K562 (cell line): ENCODE measurements around the gene GJB6. TPM values are rescaled to one million over a fixed set of nuclear protein-coding genes. Genes with fewer than 3 reads are reported as not detected.
A peak's percentile ranks its signal among the peaks of the same experiment; 100 is the strongest.

ENCODE experiments used
- ATAC-seq: fragments of 200-7000 bp; cut with Tn5 transposase; 3 replicates; pipeline ENCODE4 v1.9.1; 2020; ENCODE audit warnings: moderate library complexity
- BruUV-seq: library from RNA; stranded (reverse); fragments of 400-500 nt; replicated peaks from 2 replicates; lab custom pipeline; 2021; lab: Mats Ljungman, UMichigan
- CTCF ChIA-PET: fragments of 300-600 bp; formaldehyde crosslinking; extraction: SDS; loops from one replicate; lab custom pipeline; 2021; ENCODE audit warnings: low intra/inter-chr PET ratio; lab: Yijun Ruan, JAX
- POLR2A ChIA-PET: fragments of 300-600, 350-650 bp; sonication (Branson Sonifier 250); formaldehyde crosslinking; extraction: SDS; loops from one replicate; lab custom pipeline; 2021; ENCODE audit warnings: antibody characterized with exemption, inconsistent platforms; lab: Yijun Ruan, JAX
- DNase-seq, 4 experiments: peaks; one replicate each; pipeline versions ENCODE4 v3.0.0 to v3.0.0-alpha.2; 2011 to 2018; ENCODE audit warnings: low spot score in 3 of 4, mixed read lengths in 3 of 4; ENCODE audit errors: extremely low read depth in 1 of 4
- FAIRE-seq: peaks from 2 replicates; lab custom pipeline; 2011; peaks lifted over from hg19 to GRCh38; lab: Jason Lieb, UNC
- H2AFZ ChIP-seq: 2 replicates; pipeline ENCODE4 v1.6.0; 2011; ENCODE audit warnings: low read depth, low read length, control low read depth, inconsistent platforms
- H3K27ac ChIP-seq: fragments of 200-600 bp; 3 replicates; pipeline ENCODE4 v1.8.0; 2011; ENCODE audit warnings: low read depth, mild to moderate bottlenecking, control low read depth, inconsistent platforms, low read length, moderate library complexity, mixed read lengths; ENCODE audit errors: extremely low read depth
- H3K27me3 ChIP-seq, 2 experiments: fragments of 300-600 bp in 1 of 2; 2 replicates in 1 of 2; 3 replicates in 1 of 2; pipeline versions ENCODE4 v1.6.0 to v1.8.0; 2011; ENCODE audit warnings: inconsistent platforms in 2 of 2, low read length in 2 of 2, mild to moderate bottlenecking in 1 of 2, mixed read lengths in 1 of 2, moderate library complexity in 1 of 2; ENCODE audit not compliant: control insufficient read depth in 2 of 2, insufficient read depth in 2 of 2
- H3K36me3 ChIP-seq: fragments of 300-600 bp; 3 replicates; pipeline ENCODE4 v1.8.0; 2011; ENCODE audit warnings: mild to moderate bottlenecking, low read length, inconsistent platforms; ENCODE audit not compliant: control insufficient read depth, insufficient read depth
- H3K4me1 ChIP-seq, 2 experiments: fragments of 200-600 bp in 1 of 2; replicated peaks in 1 of 2; 2 replicates in 1 of 2; 3 replicates in 1 of 2; pipeline versions ENCODE4 v1.5.1 to v1.8.0; 2011; ENCODE audit warnings: inconsistent platforms in 2 of 2, low read length in 2 of 2, mild to moderate bottlenecking in 1 of 2, mixed read lengths in 1 of 2, moderate library complexity in 1 of 2; ENCODE audit not compliant: control insufficient read depth in 2 of 2, insufficient read depth in 2 of 2
- H3K4me2 ChIP-seq: 2 replicates; pipeline ENCODE4 v1.6.1; 2011; ENCODE audit warnings: low read length, control low read depth, inconsistent platforms, mixed read lengths; ENCODE audit not compliant: insufficient read depth
- H3K4me3 ChIP-seq: fragments of 200-600 bp; sonication (generic), shearing (Covaris generic); 2 replicates; pipeline ENCODE4 v1.5.1; 2016; ENCODE audit warnings: control low read depth, inconsistent platforms
- H3K79me2 ChIP-seq: fragments of 200-600 bp; 3 replicates; pipeline ENCODE4 v1.8.0; 2011; ENCODE audit warnings: low read length, inconsistent platforms; ENCODE audit not compliant: control insufficient read depth, insufficient read depth
- H3K9ac ChIP-seq, 2 experiments: 2 replicates each; pipeline versions ENCODE4 v1.6.0 to v1.6.1; 2011; ENCODE audit warnings: low read depth in 2 of 2, low read length in 2 of 2, control low read depth in 1 of 2, inconsistent platforms in 1 of 2, mild to moderate bottlenecking in 1 of 2, mixed read lengths in 1 of 2; ENCODE audit not compliant: insufficient read depth in 1 of 2
- H3K9me1 ChIP-seq: one replicate; pipeline ENCODE4 v1.6.0; 2011; ENCODE audit warnings: inconsistent platforms, mild to moderate bottlenecking, low read length, moderate library complexity; ENCODE audit not compliant: control insufficient read depth, insufficient read depth
- H3K9me3 ChIP-seq: replicated peaks from 2 replicates; pipeline ENCODE4 v1.5.1; 2011; ENCODE audit warnings: low read depth, low read length, inconsistent platforms; ENCODE audit not compliant: control insufficient read depth, insufficient read depth
- H4K20me1 ChIP-seq: replicated peaks from 2 replicates; pipeline ENCODE4 v1.6.1; 2011; ENCODE audit warnings: low read length, inconsistent platforms, mixed read lengths; ENCODE audit not compliant: control insufficient read depth, insufficient read depth
- CTCF ChIP-seq, 3 experiments: IDR thresholded peaks in 2 of 3; conservative IDR thresholded peaks in 1 of 3; 2 replicates each; pipeline ENCODE4 v1.5.1; 2011 to 2012; ENCODE audit warnings: low read length in 3 of 3, mild to moderate bottlenecking in 3 of 3, control low read depth in 2 of 3, improper control_type of control experiment in 1 of 3, inconsistent platforms in 1 of 3, low read depth in 1 of 3, mixed read lengths in 1 of 3, moderate library complexity in 1 of 3; ENCODE audit not compliant: insufficient read depth in 2 of 3
- FOXP4 ChIP-seq: sonication (generic); formaldehyde crosslinking; IDR thresholded peaks from 2 replicates; pipeline ENCODE4 v1.8.0; 2022; ENCODE audit warnings: mild to moderate bottlenecking, missing genetic modification reagents, borderline replicate concordance
- MXD1 ChIP-seq: fragments of 250-450 bp; sonication (Bioruptor Pico); IDR thresholded peaks from 2 replicates; pipeline ENCODE4 v1.8.0; 2021; ENCODE audit warnings: borderline replicate concordance, mild to moderate bottlenecking, moderate library complexity; ENCODE audit not compliant: poor library complexity, severe bottlenecking
- RAD21 ChIP-seq, 2 experiments: fragments of 250-450 bp in 1 of 2; fragments of 450-650 bp in 1 of 2; sonication (Bioruptor Pico) in 1 of 2; formaldehyde crosslinking in 1 of 2; IDR thresholded peaks in 1 of 2; conservative IDR thresholded peaks in 1 of 2; 2 replicates each; pipeline versions ENCODE4 v1.4.0 to v1.8.0; 2020 to 2022; ENCODE audit warnings: mild to moderate bottlenecking in 2 of 2, moderate library complexity in 1 of 2
- SAFB2 ChIP-seq: fragments of 200-400 bp; formaldehyde crosslinking; IDR thresholded peaks from 2 replicates; pipeline ENCODE4 v1.6.1; 2018; ENCODE audit warnings: borderline replicate concordance, low read length, low read depth, moderate library complexity; ENCODE audit not compliant: severe bottlenecking
- SMC3 ChIP-seq: conservative IDR thresholded peaks from 2 replicates; pipeline ENCODE4 v1.6.1; 2011; ENCODE audit warnings: low read depth, low read length, improper control_type of control experiment; ENCODE audit not compliant: insufficient read depth
- TCF3 ChIP-seq: sonication (generic); formaldehyde crosslinking; IDR thresholded peaks from 2 replicates; pipeline ENCODE4 v1.4.0; 2020; ENCODE audit warnings: mild to moderate bottlenecking, missing genetic modification reagents
- ZEB2 ChIP-seq: fragments of 450-650 bp; IDR thresholded peaks from 2 replicates; pipeline ENCODE4 v1.6.1; 2016
- WGBS: fragments of 100-300 bp; shearing (Covaris generic); methylation state at CpG from one replicate; pipeline ENCODE4 v1.1.6; 2016; ENCODE audit warnings: low coverage, mixed read lengths; ENCODE audit not compliant: insufficient coverage; ENCODE audit errors: missing lambda C conversion rate; 5-methylcytosine and 5-hydroxymethylcytosine counted together
- in situ Hi-C: fragments of 300-500 bp; cut with MboI; formaldehyde crosslinking; loops from 4 replicates; pipeline ENCODE4 v1.15.0; 2018; ENCODE audit warnings: inconsistent platforms, mixed read lengths
- intact Hi-C: fragments of 100-400 bp; cut with micrococcal nuclease; formaldehyde crosslinking; loops from 2 replicates; pipeline ENCODE4 v1.14.2; 2022
- polyA plus RNA-seq, 8 experiments: library from polyadenylated mRNA; depleted of rRNA in 4 of 8; stranded (reverse) in 5 of 8; unstranded in 3 of 8; fragments of >200 nt; fragmentation: Nextera tagmentation in 2 of 8; fragmentation: Illumina TruSeq in 1 of 8; extraction: Ambion mirVana in 2 of 8; extraction: Trizol in 1 of 8; gene quantifications; 2 replicates each; pipeline versions ENCODE4 v1.2.1 to v1.2.3, GENCODE V29; 2011 to 2014; ENCODE audit warnings: inconsistent platforms in 1 of 8, missing spikeins in 1 of 8
- total RNA-seq, 7 experiments: library from RNA; depleted of rRNA in 6 of 7; stranded (reverse); fragments of >200 nt in 6 of 7; fragmentation: Illumina TruSeq in 2 of 7; extraction: Trizol in 2 of 7; gene quantifications; 2 replicates each; pipeline versions ENCODE4 v1.2.1 to v1.2.3, GENCODE V29; 2011 to 2021; ENCODE audit warnings: low replicate concordance in 1 of 7

GJB6 gene
- total and polyA plus RNA-seq, 9 of the 15 experiments (the other 6 are each of a cell fraction or from before 2014, with no cell fraction given), result not detected

- TF ChIP-seq TCF3 (CRISPR knock-in tag) (no peak), SAFB2 (no peak)
Measured at GRCh38 chr13:20185366-20186056, 46.6 kb downstream of the GJB6 start (continued).

- peak; percentile 88 for ATAC-seq
- peak; percentile 51 to 64 (median 58) for DNase-seq
- TF ChIP-seq CTCF (IDR thresholded peaks at IDR 0.05 in 2 of 3, conservative IDR thresholded peaks at IDR 0.05 in 1 of 3; ENCODE audit: insufficient read depth in 2 of 3, low read depth in 1 of 3, low read length in 3 of 3) (peak; percentile 58 to 74 (median 64)), RAD21 (CRISPR knock-in tag; conservative IDR thresholded peaks at IDR 0.05 in 1 of 2, IDR thresholded peaks at IDR 0.05 in 1 of 2) (peak; percentile 39 to 65), SMC3 (peak; percentile 50; the same call in 1 of the 2 replicates), ZEB2 (no peak), MXD1 (CRISPR knock-in tag) (no peak), FOXP4 (CRISPR knock-in tag) (no peak)
Measured at GRCh38 chr13:20182231-20182846, 49.8 kb downstream of the GJB6 start.

More at GRCh38 chr13:20182231-20182846, 49.8 kb downstream of the GJB6 start:
- H3K4me2 ChIP-seq, result no peak overlapping the region
- H3K9me1 ChIP-seq, result no peaks in the 10 kb centered on the region
- intact Hi-C loops, result loop anchor here (5.0 kb wide), 1 partner anchor 305 kb away; no protein-coding TSS in a partner anchor
- 0% methylated on average over 2 of the region's 5 CpGs for WGBS
- in situ Hi-C loops, result no loop called here
- ChIA-PET POLR2A (no interaction called here), CTCF (interaction anchor here (0.6 to 0.9 kb wide), 2 partner anchors 93 to 1297 kb away, joined by 3 read pairs; no protein-coding TSS in a partner anchor)
- H3K79me2 ChIP-seq, result no peaks in the 10 kb centered on the region
- no peaks in the 10 kb centered on the region for H3K36me3 ChIP-seq
- BruUV-seq, result no TSS peak
- H3K9ac ChIP-seq, result no peak overlapping the region
- H2AFZ ChIP-seq, result no peak overlapping the region
- no peak overlapping the region for H3K27ac ChIP-seq
- FAIRE-seq, result peak; percentile 75
- H3K4me3 ChIP-seq, result no peak overlapping the region
- peaks cover 15 to 24% of the 10 kb centered on the region in 2 experiments; a peak in 4 of 5 replicates for H3K27me3 ChIP-seq
- H3K9me3 ChIP-seq, result no peaks in the 10 kb centered on the region
- H3K4me1 ChIP-seq, result no peaks in the 10 kb centered on the region
- H4K20me1 ChIP-seq, result no peaks in the 10 kb centered on the region
